ENCODE measurements around the gene RTTN.
"Not testable (repeated sequence)": the region's sequence is repeated elsewhere in the genome, so short reads cannot be mapped to it uniquely, and the experiment has no call there.

RTTN gene

DNA sequence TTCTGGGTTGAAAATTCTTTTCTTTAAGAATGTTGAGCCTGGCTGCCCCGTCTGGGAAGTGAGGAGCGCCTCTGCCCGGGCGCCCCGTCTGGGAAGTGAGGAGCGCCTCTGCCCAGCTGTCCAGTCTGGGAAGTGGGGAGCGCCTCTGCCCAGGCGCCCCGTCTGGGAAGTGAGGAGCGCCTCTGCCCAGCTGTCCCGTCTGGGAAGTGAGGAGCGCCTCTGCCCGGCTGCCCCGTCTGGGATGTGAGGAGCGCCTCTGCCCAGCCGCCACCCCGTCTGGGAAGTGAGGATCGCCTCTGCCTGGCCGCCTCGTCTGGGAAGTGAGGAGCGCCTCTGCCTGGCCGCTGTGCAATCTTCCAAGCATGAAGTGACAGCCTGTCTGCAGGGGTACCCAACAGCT is 102.6 kb downstream of the RTTN start:
- in situ Hi-C loops (cut with MboI; ENCODE audit: low sequenced_read_pairs), result not testable (repeated sequence)

DNA sequence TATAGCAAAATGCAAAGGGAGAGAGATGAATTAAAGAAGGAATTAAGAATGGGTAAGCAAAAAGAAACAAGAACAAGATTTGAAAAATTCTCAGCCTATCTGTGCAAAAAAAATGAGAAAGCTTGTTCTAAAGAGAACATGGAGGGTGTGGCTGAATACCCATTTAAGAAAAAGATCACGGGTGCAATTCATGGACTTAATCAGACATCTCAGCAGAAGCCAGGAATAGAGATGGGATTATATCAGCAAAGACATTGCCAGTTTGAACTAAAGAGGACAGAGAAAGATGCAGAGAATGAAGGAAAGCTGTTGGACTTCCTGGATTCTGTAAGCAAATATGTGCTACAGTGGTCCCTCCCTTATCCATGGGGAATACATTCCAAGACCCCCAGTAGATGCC is 115.6 kb downstream of the RTTN start:
- in situ Hi-C loops (cut with MboI; ENCODE audit: low sequenced_read_pairs), result no loop called here

DNA sequence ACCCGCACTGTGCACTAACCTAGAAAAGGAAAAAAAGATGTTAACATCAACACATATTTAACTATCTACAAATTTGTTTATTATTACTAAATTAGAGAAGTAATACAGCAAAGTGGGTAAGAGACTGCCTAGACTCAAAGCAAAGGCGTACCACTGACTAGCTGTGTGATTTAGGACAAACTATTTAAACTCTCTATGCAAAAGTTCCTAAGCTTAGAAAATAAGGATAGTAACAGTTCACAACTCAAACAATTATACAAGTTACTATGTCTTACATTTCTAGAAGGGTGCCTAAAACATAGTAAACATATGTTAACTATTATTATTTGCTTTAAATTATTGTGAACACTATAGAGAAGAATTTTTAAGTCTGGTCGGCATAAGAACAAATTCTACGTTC is 119.4 kb downstream of the RTTN start:
- in situ Hi-C loops (cut with MboI; ENCODE audit: low sequenced_read_pairs), result no loop called here

DNA sequence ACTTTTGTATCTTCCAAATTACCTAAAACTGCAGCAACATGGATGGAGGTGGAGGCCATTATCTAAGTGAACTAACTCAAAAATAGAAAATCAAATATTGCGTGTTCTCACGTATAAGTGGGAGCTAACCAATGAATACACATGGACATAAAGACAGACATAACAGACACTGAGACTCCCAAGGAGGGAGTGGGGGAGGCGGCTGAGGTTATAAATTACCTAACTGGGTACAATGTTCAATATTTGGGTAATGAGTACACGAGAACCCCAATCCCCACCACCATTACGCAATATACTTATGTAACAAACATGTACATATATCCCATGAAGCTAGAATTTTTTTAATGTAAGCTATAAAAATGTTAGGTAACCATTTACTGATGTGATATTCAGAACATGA is 119.8 kb downstream of the RTTN start:
- in situ Hi-C loops (cut with MboI; ENCODE audit: low sequenced_read_pairs), result no loop called here

DNA sequence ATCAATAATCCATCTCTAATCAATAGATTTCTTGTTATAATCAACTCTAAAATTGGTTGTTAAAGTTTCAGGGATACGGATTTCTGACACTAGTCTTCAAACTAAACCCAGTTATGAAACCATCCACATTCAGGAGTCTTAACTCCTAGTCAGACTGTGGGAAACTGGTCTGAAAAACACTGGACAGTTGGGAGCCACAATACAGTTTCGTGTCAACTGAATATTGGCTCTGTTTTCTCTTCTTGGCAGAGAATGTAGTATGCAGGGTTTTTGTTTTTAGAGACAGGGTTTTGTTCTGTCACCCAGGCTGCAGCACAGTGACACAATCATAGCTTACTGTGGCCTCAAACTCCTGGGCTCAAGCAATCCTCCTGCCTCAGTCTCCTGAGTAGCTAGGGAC is 123.1 kb downstream of the RTTN start:
- in situ Hi-C loops (cut with MboI; ENCODE audit: low sequenced_read_pairs), result no loop called here

DNA sequence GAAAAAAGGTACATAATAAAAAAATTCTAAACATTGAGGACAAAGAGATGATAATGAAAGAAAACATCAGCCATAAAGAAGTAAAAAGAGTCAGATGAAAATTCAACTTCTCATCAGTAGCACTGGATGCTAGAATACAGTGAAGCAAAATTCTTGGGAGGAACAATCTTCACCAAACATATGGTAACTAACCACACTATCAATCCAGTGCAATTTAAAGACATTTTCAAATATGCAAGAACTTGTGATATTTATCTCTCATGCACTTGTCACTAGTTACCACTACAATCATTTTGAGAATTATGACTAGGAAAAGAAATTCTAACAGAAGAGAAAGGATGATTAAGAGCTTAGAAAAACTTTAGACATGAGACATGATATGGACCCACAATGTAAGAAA is 127.4 kb downstream of the RTTN start:
- in situ Hi-C loops (cut with MboI; ENCODE audit: low sequenced_read_pairs), result no loop called here

DNA sequence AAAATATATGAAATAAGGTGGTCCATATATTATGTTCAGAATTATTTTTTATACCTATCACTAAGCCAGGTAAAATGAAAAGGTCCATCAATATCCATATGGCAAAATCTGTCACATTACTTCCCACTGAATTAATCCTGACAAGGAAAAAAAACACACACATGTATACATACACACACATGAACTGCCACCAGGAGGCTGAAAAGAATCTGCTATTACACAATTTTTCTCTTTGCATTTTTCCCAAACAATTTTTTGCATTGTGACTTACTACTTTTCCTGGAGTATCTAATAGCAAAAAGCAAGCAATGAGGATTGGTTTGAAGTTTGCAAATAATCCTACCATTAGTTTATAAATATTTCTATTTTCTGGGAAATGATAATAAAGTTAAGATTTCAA is 129.6 kb downstream of the RTTN start:
- in situ Hi-C loops (cut with MboI; ENCODE audit: low sequenced_read_pairs), result no loop called here

DNA sequence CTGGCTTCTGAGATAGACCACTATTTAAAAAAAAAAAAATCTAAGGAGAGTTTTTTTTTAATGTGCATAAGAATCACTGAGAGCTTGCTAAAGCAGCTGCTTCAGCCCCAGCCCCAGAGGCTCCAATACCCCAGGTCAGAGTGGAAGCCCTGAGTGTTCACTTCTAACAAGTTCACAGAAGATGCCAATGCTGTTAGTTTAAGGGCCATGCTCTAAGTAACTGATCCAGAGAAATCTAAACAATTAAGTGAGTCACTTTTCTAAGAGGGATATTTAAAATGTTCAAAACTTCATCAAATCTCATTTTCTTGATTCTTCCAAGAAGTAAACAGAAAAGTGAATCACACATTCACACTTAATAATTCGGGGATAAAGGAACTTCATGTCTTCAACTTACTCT is 131.4 kb downstream of the RTTN start:
- in situ Hi-C loops (cut with MboI; ENCODE audit: low sequenced_read_pairs), result no loop called here

DNA sequence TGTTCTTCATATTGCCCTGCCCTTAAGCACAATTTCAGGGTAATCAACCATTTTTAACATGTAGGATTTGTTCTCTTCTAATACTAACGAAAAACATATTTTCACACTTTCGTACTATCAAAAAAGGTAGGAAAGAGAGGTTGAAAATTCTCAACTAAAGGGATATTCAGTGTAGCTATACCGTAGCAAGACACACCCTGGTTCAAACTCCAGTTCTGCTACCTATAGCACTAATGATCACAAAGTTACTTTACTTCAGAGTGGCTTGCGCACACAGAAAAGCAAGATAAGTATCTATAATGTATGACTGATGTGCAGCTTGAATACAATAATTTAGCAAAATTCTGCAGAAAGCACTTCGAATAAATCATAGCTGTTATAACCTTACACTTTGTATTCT is 132.1 kb downstream of the RTTN start:
- in situ Hi-C loops (cut with MboI; ENCODE audit: low sequenced_read_pairs), result no loop called here

DNA sequence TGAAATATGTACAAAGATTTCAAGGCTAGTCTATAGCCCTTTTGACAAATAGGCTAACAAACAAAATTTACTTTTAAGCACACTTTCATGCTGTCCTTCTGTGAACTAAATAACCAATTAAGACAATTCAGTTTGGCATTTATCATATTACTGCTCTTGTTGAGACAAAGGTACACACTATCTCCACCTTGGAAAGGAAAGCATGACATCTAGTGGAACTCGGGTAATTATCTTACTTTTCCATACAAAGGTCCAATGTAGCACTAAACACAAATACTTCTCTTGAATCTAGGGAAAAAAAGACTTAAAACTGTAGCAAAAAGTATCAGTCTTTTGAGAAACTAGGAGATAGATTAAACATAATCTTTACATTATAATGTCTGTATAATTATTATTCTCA is 132.8 kb downstream of the RTTN start:
- in situ Hi-C loops (cut with MboI; ENCODE audit: low sequenced_read_pairs), result no loop called here

DNA sequence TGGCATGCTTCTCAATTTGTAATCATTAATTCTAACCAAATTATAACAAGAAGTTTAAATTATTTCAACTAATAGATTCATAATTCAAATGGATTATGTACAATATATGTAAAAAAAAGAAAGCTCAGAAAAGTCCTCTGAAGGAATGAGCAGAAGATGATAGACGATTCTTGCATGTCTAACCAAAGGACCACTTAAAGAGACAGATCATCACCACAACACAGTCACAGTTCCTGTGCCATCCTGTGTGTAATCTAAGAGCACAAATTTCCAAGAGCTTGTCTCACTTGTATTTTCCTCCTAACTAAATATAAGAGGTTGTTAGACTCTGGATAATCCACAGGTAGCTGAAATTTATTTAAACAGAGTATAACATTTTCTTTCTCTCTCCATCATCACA is 135.5 kb downstream of the RTTN start:
- in situ Hi-C loops (cut with MboI; ENCODE audit: low sequenced_read_pairs), result no loop called here

DNA sequence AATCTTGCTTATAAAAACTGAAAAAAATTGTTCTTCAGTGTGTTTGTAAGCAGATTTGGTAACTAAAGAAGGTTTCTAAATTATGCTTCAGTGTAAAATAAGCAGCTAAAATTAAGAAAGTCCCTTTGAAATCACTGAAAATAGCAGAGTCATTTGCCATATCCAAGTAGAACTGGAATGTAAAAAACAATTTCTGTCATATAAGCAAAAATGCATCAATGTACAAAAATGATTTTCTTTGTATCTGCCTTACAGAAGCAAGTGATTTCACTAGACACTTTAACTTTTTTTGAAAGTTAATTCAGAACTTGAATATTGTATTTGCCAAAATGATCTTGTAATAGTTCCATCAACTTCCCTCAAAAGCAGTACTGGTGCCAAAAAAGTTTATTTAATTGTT is 136.1 kb downstream of the RTTN start:
- in situ Hi-C loops (cut with MboI; ENCODE audit: low sequenced_read_pairs), result no loop called here

DNA sequence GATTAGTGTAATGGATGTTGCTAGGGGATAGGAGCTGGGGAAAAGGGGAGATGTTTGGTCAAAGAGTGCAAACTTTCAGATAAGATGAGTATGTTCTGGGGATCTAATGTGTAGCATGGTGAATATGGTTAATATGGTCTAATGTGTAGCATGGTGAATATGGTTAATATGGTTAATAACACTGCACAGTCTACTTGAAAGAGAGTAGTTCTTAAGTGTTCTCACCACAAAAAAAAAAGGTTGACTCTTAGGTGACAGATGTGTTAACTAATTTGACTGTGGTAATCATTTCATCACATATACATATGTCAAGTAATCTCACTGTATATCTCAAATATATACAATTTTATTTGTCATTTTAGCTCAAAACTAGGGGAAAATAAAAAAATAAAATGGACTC is 136.5 kb downstream of the RTTN start:
- in situ Hi-C loops (cut with MboI; ENCODE audit: low sequenced_read_pairs), result no loop called here

DNA sequence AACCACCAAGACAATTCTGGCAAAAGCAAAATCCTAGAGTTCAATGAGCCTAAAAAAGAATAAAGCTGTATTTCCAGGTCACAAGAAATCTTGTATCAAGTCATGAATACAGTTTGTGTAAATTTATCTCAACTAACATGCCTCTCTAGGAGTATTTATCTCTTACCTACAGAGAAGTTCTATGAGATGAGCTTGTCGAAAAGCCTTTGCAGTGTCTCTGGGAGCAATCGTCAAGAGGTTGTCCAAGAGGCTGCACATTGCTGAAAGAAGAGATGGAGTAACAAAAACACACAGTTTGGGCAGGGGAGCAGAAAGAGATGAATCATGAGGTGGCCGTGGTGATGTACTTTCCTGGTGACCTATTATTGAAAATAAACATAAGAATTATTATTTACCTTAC is 145.8 kb downstream of the RTTN start:
- in situ Hi-C loops (cut with MboI; ENCODE audit: low sequenced_read_pairs), result no loop called here

DNA sequence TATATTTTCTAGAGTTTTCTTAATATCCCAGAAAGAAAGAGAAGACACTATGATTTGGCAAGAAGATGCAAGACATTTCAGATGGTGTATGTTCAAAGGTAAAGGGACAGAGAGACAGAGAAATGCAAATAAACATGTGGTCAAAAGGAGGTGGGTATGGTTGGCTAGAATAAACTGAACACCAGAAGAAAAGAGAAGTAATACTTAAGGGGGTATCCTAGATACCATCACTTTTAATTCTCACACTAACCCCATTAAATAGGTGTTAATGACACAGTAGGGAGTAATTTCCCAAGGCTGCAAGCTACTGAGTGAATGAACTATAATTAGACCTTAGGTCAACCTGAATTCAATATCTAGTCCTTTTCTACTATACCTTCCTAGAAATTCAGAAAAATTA is 146.6 kb downstream of the RTTN start:
- in situ Hi-C loops (cut with MboI; ENCODE audit: low sequenced_read_pairs), result no loop called here

DNA sequence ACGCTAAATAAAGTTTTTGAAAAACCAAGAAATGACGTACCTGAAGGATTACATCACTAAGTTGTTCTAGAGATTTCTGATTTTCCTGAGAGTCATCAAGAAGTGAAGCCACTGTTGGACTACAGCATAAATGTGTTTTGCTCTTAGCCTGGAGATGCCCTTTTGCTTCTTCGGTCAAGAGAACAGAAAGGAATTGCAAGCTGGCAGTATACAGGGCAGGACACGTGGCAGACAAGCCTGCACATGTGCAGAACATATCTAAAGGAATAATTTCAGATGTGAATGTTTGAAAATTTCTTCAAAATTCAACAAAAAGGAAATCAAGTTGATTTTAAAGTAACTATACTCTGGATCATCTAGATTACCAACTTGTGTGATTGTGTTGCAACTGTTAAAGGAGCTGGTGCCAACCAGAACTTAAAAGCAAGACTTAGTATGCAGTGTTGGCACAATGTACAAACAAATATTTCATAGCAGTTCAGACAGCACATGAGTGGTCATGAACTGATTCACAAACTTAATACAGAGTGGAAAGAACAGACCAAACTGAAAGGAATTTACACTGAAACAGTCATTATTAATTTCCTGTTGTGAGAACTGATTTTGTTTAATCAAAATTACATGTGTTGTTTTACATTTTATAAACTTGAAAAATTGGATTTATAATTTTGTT is 157.4 kb downstream of the RTTN start:
- in situ Hi-C loops (cut with MboI; ENCODE audit: low sequenced_read_pairs), result loop anchor here (25.0 kb wide), 1 partner anchor 111 kb away; the partner anchor contains the start of gene CD226

DNA sequence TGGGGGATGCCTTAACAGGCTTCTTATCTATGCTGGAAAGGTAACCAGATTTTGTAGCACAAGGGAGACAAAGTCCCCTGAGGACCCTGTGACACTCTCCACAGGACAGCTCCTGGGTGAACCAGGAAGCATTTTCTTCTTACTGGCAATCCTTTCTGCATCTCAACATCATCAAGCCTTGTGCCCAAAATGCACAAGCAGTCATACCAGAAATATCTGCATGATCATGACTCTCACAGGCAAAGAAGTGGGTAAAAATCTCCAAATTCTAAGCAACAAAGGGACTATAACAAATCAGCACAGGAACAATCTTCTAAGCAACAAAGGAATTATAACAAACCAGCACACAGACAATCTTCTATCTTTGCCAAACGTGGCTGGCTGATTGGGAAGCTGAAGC is 158.7 kb downstream of the RTTN start:
- in situ Hi-C loops (cut with MboI; ENCODE audit: low sequenced_read_pairs), result loop anchor here (25.0 kb wide), 1 partner anchor 109 kb away; the partner anchor contains the start of gene CD226

DNA sequence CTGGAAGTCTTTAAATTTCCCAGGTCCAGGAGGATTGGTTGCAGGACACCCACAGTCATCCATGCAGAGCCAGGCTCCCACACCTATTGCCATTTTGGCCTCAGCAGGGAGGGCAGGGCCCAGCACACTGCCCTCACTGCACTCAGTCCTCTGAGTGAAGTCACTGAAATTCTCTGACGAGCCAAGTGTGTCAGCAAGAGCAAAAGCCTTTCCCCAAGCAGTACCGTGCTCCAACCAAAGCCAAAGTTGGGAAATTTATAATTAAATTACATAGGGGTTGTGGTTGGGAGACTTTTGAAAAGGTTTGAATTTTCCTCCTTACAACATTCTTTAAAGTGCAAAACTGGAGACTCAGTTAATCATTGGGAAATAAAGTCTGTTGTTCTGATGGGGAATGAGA is 159.3 kb downstream of the RTTN start:
- in situ Hi-C loops (cut with MboI; ENCODE audit: low sequenced_read_pairs), result loop anchor here (25.0 kb wide), 1 partner anchor 109 kb away; the partner anchor contains the start of gene CD226

DNA sequence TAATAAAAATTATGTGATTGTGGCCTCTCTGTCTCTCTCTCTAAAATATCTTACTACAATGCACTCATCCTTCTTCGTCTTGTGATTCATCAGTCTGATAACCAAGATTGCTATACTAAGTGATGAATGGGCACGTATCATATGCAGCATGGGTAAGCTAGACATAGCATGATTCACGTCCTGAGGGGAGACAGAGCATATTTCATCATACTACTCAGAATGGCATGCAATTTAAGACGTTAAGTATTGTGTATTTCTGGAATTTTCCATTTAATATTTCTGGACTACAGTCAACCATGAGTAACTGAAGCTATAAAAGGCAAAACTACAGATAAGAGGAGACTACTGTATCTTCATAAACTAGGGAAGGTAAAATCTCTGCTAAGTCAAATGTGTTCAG is 160.9 kb downstream of the RTTN start:
- in situ Hi-C loops (cut with MboI; ENCODE audit: low sequenced_read_pairs), result loop anchor here (25.0 kb wide), 1 partner anchor 107 kb away; the partner anchor contains the start of gene CD226

DNA sequence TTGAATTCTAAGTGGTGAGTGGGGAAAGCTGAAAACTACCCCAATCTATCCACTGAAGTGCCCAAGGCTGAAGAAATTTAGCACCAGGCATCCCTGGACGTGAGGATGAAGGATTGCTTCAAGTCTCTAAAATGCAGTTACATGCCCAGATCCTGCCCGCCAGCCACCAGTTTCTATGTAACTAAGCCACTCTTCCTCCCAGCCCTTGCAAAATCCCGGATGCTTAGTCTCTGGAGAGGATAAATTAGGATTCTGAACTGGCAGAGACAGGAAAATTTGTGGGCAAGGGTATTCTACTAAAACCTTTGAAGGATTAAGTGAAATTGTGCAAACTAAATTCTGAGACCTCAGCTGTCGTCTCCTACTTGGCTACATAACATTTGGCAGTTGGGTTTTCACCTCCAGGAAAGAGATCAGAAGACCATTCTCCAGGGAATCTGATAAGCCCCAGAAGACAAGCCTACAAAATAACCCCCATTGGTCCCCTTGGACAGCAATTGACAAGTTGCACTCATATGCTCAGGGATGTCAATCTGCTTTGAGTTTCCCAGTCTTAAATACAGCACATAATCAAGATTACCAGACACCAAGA is 163.9 kb downstream of the RTTN start:
- in situ Hi-C loops (cut with MboI; ENCODE audit: low sequenced_read_pairs), result loop anchor here (25.0 kb wide), 1 partner anchor 104 kb away; the partner anchor contains the start of gene CD226

DNA sequence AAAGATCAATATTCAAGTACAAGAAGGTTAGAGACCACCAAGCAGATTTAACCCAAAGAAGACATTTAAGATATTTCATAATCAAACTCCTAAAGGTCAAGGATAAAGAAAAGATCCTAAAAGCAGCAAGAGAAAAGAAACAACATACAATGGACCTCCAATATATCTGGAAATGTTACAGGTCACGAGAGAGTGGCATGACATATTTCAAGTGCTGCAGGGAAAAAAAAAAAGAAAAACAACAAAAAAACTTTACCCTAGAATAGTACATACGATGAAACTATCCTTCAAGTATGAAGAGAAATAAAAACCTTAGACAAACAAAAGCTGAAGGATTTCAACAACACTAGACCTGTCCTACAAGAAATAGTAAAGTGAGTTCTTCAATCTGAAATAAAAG is 166.3 kb downstream of the RTTN start:
- in situ Hi-C loops (cut with MboI; ENCODE audit: low sequenced_read_pairs), result loop anchor here (25.0 kb wide), 1 partner anchor 102 kb away; the partner anchor contains the start of gene CD226

DNA sequence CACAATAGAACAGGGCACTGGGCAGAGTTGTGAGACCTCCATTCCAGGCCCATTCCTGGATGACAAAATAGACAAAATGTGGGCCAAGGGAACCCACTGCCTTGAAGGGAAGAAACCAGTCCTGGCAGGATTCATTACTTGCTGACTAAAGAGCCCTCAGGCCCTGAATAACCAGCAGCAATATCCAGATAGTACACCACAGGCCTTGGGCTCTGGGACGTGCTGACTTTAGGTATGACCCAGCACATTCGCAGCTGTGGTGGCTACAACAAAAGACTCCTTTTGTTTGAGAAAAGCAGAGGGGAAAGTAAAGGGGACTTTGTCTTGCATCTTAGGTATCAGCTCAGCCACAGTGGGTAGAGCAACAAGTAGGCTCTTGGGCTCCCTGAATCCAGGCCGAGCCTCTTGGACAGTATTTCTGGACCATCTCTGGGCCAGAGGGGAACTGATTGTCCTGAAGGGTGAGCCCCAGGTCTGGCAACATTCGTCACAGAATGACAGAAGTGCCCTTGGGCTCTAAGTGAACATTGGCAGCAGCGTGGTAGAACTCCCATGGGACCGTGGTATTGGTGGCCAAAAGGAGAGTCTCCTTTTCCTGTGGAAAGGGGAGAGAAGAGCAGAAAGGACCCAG is 167.9 kb downstream of the RTTN start:
- in situ Hi-C loops (cut with MboI; ENCODE audit: low sequenced_read_pairs), result loop anchor here (25.0 kb wide), 1 partner anchor 100 kb away; the partner anchor contains the start of gene CD226
